ENCODE data around the gene CLSTN1.

DNA sequence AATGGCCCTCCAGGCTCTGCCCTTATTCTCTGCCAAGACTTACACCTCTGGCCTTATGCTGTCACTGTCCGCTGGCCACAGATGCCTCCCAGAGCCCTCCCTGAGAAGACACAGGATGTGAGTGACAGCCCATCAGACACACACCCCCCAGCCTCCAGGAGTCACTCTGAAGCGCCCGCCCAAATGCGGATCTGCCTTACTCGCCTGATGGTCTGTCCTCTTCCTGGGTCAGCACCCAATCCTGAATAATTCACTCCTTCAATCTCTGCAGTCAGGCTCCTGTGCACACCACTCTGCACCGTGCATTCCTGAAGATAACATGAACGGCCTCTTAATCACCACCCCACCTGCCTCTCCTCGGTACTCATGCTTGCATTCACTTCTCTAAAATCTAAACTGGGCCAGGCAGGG, 14.7 kb downstream of the CLSTN1 start:
- TF ChIP-seq POLR2A (IDR thresholded peaks at IDR 0.05) = no peak
- TF ChIP-seq CTCF (IDR thresholded peaks at IDR 0.05 in 8 of 11, conservative IDR thresholded peaks at IDR 0.05 in 3 of 11) = no peak

All from spleen (tissue), 7 donors.